ENCODE data around the gene PTBP3.
"Not testable (repeated sequence)": the region's sequence is repeated elsewhere in the genome, so short reads cannot be mapped to it uniquely, and the experiment has no call there.

Gene PTBP3, protein sequence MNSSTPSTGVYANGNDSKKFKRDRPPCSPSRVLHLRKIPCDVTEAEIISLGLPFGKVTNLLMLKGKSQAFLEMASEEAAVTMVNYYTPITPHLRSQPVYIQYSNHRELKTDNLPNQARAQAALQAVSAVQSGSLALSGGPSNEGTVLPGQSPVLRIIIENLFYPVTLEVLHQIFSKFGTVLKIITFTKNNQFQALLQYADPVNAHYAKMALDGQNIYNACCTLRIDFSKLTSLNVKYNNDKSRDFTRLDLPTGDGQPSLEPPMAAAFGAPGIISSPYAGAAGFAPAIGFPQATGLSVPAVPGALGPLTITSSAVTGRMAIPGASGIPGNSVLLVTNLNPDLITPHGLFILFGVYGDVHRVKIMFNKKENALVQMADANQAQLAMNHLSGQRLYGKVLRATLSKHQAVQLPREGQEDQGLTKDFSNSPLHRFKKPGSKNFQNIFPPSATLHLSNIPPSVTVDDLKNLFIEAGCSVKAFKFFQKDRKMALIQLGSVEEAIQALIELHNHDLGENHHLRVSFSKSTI

DNA sequence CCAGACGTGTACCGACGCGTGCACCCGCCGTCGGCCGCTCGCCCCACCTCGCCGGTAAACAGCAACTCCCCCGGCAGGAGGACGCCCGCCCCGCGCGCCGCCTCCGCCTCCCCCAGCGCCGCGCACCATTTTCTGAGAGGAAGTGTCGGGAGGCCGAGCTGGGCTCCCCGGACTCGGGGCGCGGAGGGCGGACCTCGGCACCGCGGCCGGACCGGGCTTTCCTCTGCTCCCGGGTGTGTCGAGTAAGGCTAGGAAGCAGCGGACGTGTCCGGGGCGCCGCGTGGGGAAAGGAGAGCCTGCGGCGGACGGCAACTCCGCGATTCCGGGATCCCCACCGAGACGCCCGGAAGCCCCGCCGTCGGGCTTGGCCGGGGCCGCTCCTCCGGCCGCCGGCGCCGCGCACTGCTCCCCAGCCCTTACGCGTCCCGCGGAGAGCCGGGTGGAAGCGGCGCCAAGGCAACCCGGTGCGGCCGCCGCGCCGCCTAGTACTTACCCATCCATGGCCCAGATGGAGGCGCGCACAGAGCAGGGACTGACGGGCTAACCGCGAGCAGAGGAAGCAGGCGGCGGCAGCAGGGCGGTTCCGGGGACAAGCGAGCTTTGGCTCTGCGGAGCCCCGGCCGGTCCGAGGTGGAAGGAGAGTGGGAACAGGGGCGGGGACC lies at the start of gene PTBP3:
Gene PTBP3 (minus strand): TSS at position 643 of the 662 bp plus-strand sequence. CDS start 35,754 bp downstream, outside the sequence.
- no peaks in the 10 kb centered on the region for H3K9me3 ChIP-seq (ENCODE audit: control insufficient read depth, insufficient read depth, low read length)
- no peaks in the 10 kb centered on the region for H3K36me3 ChIP-seq (ENCODE audit: insufficient read depth, low read length)
- H3K9ac ChIP-seq (ENCODE audit: low read depth, low read length): peak within 1 kb of the TSS; percentile 96
- H3K4me1 ChIP-seq (ENCODE audit: insufficient read depth, low read length): 0 out of 2 replicates have a peak, but pooled peaks cover 3% of the 10 kb centered on the region

DNA sequence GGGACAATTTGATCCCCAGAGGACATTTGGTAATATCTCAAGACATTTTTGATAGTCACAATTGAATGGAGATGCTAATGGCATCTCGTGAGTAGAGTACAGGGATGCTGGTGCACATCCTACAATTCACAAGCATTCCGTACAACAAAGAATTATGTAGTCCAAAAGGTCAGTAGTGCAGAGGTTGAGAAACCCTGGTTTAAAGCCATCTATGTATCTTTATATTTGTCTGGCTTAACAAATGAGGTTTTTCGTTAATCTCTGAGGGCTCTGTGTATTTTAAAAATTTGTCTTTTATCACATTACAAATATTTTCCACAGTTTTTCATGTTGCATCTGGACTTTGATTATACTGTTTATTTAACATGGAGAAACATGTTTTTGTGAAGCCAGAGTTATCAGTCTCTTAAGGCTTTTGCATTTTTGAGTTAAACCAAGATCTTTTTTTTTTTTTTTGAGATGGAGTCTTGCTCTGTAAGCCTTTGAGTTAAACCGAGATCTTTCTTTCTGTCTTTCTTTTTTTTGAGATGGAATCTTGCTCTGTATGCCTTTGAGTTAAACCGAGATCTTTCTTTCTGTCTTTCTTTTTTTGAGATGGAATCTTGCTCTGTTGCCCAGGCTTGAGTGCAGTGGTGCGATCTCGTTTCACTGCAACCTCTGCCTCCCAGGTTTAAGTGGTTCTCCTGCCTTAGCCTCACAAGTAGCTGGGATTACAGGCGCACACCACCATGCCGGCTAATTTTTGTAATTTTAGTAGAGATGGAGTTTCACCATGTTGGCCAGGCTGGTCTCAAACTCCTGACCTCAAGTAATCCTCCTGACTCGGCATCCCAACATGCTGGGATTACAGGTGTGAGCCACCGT lies 49.3 kb upstream of the PTBP3 start:
- H3K9me3 ChIP-seq (ENCODE audit: control insufficient read depth, insufficient read depth, low read length): no peaks in the 10 kb centered on the region
- H3K4me1 ChIP-seq (ENCODE audit: insufficient read depth, low read length): no peaks in the 10 kb centered on the region
- H3K36me3 ChIP-seq (ENCODE audit: insufficient read depth, low read length): no peaks in the 10 kb centered on the region
- no peak overlapping the region for H3K9ac ChIP-seq (ENCODE audit: low read depth, low read length)

DNA sequence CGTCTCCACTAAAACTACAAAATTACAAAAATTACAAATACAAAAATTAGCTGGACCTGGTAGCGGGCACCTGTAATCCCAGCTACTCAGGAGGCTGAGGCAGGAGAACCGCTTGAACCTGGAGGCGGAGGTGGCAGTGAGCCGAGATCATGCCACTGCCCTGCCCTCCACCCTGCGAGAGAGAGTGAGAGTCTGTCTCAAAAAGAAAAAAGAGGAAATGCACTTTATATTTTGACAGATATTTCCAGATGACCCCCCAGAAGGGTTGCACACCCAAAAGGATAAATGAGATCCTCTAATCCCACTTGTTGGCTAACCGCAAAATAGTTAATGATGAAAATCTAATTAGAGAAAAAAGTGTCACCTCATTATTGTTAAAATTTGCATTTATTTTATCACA lies 48.6 kb upstream of the PTBP3 start:
- Histone ChIP-seq H3K4me1 (ENCODE audit: insufficient read depth, low read length) (no peaks in the 10 kb centered on the region), H3K36me3 (ENCODE audit: insufficient read depth, low read length) (no peaks in the 10 kb centered on the region), H3K9ac (ENCODE audit: low read depth, low read length) (no peak overlapping the region), H3K9me3 (ENCODE audit: control insufficient read depth, insufficient read depth, low read length) (no peaks in the 10 kb centered on the region)

DNA sequence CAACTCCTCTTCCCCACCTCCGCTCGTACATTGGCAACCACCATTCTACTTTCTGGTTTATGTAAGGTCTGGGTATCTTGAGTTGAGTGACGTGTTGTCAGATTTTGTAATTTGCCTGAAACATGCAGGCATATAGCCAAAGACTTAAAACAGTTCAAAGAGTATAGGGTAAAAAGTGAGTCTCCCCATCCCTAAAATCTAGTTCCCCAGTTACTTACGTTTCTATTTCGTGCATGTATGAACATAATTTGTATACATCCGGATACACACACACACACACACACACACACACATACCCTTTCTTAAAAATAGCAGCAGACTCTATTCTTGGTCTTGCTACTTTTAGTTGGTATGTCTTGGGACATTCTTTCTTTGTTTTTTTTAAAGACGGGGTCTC lies 47.4 kb upstream of the PTBP3 start:
- Histone ChIP-seq H3K9ac (ENCODE audit: low read depth, low read length) (peak overlapping the region; percentile 84), H3K9me3 (ENCODE audit: control insufficient read depth, insufficient read depth, low read length) (no peaks in the 10 kb centered on the region), H3K4me1 (ENCODE audit: insufficient read depth, low read length) (no peaks in the 10 kb centered on the region), H3K36me3 (ENCODE audit: insufficient read depth, low read length) (0 out of 2 replicates have a peak, but pooled peaks cover 3% of the 10 kb centered on the region)

DNA sequence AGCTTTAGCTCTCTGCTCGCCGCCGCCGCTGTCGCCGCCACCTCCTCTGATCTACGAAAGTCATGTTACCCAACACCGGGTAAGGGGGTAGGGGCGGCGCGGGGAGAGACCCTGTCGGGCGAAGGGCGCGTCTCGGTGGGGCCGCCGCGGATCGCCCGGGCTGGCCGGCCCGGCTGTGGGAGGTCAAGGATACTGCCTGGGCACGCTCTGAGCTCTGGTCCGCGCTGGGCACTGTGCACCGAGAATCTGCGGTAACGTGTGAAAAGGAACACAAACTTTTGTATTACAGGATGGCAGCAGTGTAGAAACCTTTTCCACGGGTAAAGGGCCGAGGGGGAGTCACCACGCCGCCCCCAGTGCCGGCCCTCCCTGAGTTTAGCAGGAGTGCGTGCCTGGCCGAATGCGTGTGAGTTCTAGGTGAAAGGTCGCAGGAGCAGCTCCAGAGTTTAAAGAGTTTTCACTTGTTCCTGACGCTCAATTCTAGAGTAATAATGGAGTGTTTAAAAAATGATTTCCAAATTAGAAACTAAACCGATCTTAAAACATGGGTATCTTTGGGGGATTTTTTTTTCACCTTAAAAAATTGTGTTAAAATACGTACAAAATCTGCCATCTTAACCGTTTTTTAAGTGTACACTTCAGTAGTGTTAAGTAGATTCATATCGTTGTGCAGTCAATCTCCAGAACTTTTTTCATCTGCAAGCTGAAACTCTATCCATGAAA lies 46.8 kb upstream of the PTBP3 start, which contains the start of gene HSDL2:
Gene HSDL2 (plus strand): TSS at position 7 of the 723 bp plus-strand sequence. CDS start 56 bp downstream, at position 63.
- peak within 1 kb of the TSS; percentile 96 for H3K9ac ChIP-seq (ENCODE audit: low read depth, low read length)
- no peaks in the 10 kb centered on the region for H3K9me3 ChIP-seq (ENCODE audit: control insufficient read depth, insufficient read depth, low read length)
- 0 out of 2 replicates have a peak, but pooled peaks cover 3% of the 10 kb centered on the region for H3K36me3 ChIP-seq (ENCODE audit: insufficient read depth, low read length)
- H3K4me1 ChIP-seq (ENCODE audit: insufficient read depth, low read length): no peaks in the 10 kb centered on the region

DNA sequence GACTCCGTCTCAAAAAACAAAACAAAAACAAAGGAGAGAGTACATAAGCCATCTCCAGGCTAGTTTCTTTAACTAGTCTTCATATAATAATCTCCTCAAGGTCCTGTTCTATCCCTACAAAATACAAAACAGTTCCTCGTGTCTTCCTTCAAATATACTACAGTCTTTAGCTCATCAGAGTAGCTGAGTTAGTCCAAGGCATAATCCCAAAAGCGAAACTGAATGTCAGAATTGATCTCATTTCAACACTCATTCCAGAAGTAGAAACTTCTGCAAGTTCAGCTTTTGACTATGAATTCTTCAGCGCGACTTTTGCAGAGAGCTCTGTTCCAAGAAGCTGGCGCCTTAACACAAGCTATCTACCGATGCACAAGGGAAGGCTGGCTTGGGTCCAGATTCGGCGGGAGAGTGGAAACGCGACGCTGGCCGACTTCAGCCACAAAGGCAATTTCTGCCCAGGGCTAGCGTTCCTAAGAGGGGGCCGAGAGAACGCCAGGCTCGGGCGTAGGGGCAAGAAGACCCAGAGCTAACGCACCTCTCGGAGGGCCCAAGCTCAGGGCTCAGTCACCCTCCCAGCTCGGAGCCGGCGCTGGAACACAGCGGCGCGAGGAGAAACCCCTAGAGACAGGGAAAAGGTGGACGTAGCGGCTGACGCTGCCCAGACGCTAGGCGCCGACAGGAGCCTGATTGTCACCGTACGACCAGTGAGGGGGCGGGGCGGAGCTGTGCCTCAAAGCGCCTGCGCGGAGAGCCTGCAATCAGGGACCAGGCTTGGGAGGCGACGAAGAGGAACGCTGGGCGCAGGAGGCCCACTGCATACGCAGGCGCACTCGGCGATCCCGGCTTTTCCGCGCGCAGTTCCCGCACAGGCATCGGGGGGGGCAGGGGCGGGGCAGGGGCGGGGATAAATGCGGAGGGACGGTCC lies 46.0 kb upstream of the PTBP3 start:
- H3K9me3 ChIP-seq (ENCODE audit: control insufficient read depth, insufficient read depth, low read length): no peaks in the 10 kb centered on the region
- 0 out of 2 replicates have a peak, but pooled peaks cover 3% of the 10 kb centered on the region for H3K36me3 ChIP-seq (ENCODE audit: insufficient read depth, low read length)
- peak overlapping the region; percentile 96 for H3K9ac ChIP-seq (ENCODE audit: low read depth, low read length)
- no peaks in the 10 kb centered on the region for H3K4me1 ChIP-seq (ENCODE audit: insufficient read depth, low read length)

DNA sequence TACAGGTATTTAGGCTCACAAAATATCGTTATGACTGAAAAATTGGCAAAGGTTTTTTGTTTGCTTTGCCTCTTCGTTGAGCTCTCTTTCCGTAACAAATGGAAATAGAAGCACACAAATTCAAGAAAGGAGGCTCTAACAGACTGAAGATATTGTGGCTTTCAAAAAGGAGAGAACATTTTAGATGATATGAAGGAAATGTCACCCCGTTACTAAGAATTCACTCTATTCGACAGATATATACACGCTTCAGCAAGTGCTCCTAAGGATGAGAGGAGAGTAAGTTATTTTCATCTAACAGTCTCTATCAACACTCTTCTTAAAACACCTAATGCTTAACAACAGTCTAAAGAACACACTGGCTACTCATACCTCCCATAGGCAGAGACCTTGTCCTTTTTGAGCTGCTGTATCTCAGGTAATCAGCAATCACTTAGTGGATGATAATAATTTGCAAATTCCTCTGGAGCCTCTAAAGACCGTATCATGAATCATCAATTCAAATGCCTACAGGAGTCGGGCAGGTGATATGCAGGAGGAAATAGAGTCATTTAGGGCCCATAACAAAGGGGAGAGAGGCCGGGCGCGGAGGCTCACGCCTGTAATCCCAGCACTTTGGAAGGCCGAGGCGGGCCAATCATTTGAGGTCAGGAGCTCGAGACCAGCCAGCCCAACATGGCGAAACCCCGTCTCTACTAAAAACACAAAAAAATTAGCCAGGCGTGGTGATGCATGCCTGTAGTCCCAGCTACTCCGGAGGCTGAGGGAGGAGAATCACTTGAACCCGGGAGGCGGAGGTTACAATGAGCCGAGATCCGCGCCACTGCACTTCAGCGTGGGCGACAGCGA lies 45.1 kb upstream of the PTBP3 start:
- H3K4me1 ChIP-seq (ENCODE audit: insufficient read depth, low read length): no peaks in the 10 kb centered on the region
- no peaks in the 10 kb centered on the region for H3K9me3 ChIP-seq (ENCODE audit: control insufficient read depth, insufficient read depth, low read length)
- 0 out of 2 replicates have a peak, but pooled peaks cover 3% of the 10 kb centered on the region for H3K36me3 ChIP-seq (ENCODE audit: insufficient read depth, low read length)
- H3K9ac ChIP-seq (ENCODE audit: low read depth, low read length): peak overlapping the region; percentile 96

DNA sequence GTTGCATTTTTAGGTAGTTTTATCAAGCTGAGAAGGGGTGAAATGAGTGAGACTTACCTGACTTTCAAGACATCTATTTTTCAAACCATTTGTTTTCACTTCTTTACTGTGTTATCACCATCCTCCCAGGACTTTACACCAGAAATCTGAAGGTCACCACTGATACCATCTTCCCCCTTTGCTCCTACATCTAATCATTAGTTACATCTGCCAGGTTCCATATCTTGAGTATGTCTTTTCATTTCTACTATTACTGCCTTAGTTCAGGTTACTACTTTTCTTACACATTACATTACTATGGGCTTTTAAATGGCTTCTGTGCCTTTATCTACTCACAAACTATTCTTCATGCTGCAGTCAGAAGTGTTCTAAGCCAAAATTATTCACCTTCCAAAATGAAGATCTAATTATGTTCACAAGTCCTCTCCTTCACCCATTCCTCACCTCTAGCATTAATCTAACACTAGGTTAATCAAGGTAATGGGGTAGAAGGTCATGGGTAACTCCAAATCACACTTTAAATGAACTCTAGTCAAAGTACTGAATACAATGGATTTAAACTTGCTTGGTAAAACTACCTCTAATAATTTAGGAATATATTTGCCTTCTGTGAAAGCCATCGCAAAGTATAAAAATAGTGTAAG lies 44.4 kb upstream of the PTBP3 start:
- Histone ChIP-seq H3K36me3 (ENCODE audit: insufficient read depth, low read length) (peaks cover 3% of the 10 kb centered on the region; the same call in 1 of the 2 replicates), H3K9ac (ENCODE audit: low read depth, low read length) (peak overlapping the region; percentile 96), H3K9me3 (ENCODE audit: control insufficient read depth, insufficient read depth, low read length) (no peaks in the 10 kb centered on the region), H3K4me1 (ENCODE audit: insufficient read depth, low read length) (no peaks in the 10 kb centered on the region)

DNA sequence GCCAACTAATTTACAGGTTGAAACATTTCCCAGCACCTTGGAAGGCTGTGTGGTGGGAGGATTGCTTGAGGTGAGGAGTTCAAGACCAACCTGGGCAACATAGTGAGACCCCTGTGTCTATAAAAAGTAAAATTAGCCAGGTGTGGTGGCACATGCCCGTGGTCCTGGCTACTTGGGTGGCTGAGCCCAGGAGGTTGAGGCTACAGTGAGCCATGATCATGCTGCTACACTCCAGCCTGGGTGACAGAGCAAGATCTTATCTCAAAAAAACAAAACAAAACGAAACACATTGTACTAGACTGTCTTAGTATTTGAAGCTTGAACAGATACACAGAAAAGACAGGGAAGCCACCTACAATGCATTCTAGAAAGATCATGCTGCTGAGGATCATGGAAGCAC lies 43.7 kb upstream of the PTBP3 start:
- H3K36me3 ChIP-seq (ENCODE audit: insufficient read depth, low read length): peaks cover 3% of the 10 kb centered on the region; the same call in 1 of the 2 replicates
- no peaks in the 10 kb centered on the region for H3K9me3 ChIP-seq (ENCODE audit: control insufficient read depth, insufficient read depth, low read length)
- H3K9ac ChIP-seq (ENCODE audit: low read depth, low read length): peak overlapping the region; percentile 96; the same call in 1 of the 2 replicates
- H3K4me1 ChIP-seq (ENCODE audit: insufficient read depth, low read length): no peaks in the 10 kb centered on the region

DNA sequence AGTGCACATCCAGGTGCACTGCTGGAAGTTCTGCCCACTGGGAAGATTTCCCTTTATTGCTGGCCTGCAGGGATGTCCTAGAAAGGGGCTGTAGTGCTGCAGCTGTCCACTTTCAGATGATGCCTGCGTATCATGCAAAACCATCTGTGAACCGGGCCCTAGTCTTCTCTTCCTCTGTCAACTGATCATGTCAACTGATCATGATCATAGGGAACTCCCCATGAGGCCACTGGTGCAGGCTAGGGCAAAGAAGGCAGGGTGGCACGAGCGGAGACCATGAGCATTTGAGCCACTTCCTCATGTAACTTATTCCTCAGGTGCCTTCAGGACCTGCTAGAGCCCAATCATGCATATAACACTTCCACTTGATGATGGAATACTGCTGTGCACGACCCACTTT lies 41.9 kb upstream of the PTBP3 start:
- peaks cover 3% of the 10 kb centered on the region; the same call in 1 of the 2 replicates for H3K36me3 ChIP-seq (ENCODE audit: insufficient read depth, low read length)

DNA sequence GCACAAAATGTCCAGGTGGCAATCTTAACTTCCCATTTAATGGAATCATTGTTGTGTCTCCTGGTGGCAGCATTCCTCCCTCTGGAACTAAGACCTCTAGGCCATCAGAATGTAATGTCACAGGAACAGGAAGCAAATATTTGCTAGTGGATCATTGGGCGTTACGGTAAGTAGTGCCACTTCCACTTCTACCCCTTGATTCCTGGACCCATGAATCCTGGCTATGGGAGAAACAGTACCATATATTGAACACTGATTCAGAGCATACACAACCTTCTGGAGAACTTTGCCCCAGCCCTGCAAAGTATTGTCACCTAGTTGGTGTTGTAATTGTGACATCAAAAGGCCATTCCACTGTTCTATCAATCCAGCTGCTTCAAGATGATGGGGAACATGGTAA lies 40.8 kb upstream of the PTBP3 start:
- not testable (repeated sequence) for H3K9ac ChIP-seq (ENCODE audit: low read depth, low read length); H3K4me1 ChIP-seq (ENCODE audit: insufficient read depth, low read length); H3K9me3 ChIP-seq (ENCODE audit: control insufficient read depth, insufficient read depth, low read length); H3K36me3 ChIP-seq (ENCODE audit: insufficient read depth, low read length)

More for the DNA sequence above, 41.9 kb upstream of the PTBP3 start:
- Histone ChIP-seq H3K9ac (ENCODE audit: low read depth, low read length) (no peak overlapping the region), H3K4me1 (ENCODE audit: insufficient read depth, low read length) (no peaks in the 10 kb centered on the region), H3K9me3 (ENCODE audit: control insufficient read depth, insufficient read depth, low read length) (0 out of 2 replicates have a peak, but pooled peaks cover 6% of the 10 kb centered on the region)

Data from ES-I3 (cell line).